ENCODE data around the gene DPYD.

Gene DPYD

DNA sequence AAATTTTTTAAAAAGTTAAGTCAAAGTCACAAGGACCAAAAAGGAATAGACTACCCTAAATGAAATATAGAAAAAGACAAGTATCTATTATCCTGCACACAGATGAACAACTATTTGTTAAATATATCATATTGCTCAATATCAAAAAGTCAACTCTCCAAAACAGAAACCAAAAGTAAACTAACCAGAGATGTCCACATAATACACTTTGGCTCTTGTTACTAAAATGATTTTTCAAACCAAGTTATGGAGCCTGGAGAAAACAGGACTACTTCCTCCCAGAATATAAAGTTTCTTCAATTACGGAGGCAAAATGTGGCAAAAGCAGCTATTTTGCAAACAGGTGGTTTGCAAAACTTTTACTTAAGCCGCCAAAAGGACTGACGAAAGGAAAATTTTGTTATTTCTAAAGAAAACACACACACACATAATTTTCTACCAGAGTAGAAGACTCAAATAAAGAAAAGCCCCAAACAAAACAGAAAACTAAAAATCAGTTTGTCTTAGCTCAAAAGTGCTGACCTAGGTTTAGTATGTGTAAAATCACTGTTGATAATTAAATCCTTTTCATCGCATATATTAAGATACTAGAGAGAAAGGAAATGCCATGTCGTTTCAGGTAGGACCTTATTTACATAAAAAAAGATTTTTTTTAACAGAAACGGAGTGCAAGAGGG, 1.1 kb downstream of the DPYD start:
- DNase-seq: peak; percentile 2 to 20
- TF ChIP-seq POLR2A (IDR thresholded peaks at IDR 0.05; ENCODE audit: low read length) (no peak), GATA1 (IDR thresholded peaks at IDR 0.05; ENCODE audit: low read depth, low read length) (no peak)

DNA sequence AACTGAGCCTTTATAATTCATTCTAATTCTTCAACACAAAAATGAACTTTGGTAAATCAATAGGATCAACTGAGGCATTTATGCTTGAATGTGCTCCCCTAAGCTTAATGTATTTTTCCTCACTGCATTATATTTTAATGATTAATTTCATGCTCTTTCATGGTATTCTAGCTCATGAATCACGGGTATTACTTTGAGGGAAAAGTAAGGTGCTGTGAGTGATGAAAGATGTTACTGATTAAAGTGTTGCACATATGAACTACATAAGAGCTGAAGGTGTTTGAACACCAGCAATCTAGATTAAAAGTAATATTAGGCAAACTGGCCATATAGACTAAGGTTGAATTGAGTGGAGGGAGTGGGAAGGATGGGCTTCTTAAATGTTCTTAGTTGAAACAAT, 1.9 kb downstream of the DPYD start:
- TF ChIP-seq GATA1 (IDR thresholded peaks at IDR 0.05; ENCODE audit: low read depth, low read length) (no peak), POLR2A (IDR thresholded peaks at IDR 0.05; ENCODE audit: low read length) (no peak)
- DNase-seq: no peak

DNA sequence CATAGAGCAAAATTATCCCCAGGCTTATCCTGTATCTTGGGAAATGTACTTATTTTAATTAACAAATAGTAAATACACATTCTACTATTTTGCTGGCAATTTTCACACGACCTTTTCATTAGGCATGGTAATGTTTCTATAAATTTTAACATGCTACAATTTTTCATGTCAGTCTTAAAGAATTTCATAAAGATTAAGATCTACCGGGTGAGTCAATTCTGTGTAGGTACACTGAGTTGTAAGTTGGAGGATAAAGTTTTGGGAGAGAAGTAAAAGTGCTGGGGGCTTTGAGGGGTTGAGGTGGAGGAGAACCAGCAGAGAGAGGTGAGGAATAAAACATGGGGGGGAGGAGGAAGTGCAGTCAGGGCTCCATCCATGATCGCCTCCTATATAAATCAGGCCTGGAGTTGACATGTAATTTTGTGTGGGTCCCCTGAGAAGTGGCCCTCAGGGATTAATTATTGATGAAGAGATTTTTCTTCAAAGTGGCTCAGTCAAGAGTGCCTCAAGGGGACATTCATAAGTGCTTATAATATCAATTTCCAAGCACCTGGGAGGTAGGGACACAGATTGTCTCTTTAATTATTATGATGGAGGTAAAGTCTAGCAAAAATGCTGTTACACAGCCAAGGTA, 7.2 kb downstream of the DPYD start:
- no peak for DNase-seq
- TF ChIP-seq GATA1 (IDR thresholded peaks at IDR 0.05; ENCODE audit: low read depth, low read length) (no peak), POLR2A (IDR thresholded peaks at IDR 0.05; ENCODE audit: low read length) (no peak)

DNA sequence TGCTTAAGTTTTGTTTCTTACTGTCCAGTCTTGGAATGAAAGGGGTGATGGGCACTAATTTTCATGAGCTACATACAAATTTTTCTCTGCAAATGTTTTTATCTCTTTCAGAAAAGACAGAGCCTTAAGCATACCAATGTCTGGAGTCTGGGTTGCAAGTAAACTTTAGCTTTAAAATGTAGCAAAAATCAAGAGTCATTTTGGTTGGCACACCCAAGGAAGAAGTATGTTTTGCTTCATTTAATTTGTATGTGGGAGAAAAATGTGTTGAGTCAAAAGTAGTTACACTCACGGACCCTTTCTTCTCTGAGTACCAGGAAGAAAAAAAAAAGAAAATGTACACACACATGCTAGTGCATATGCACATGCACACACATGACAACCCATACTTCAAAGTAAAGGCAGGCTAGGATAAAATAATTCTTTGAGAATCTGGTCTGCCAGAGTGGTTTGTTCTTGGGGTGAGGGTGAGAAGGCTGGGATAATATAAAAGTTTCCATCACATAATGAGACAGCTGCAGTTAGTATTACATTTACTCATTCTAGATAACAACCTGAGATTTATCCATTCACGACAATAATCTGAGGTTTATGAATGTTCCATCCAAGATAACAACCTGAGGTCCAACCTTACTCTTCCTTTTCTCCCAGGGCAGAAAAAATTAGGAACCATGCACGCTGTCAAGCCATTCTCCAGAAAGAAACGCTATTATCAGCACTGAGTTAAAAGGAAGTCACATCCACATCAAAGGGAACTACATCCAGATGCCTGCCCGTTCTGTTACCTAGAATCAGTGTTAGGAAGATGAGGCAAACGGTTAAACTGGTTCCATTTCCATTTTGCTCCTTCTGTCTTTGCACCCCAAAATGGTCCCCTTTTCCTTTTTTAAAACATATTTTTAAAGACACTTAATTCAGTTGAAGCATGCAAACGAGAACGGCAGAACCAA, 9.3 kb downstream of the DPYD start:
- no peak for TF ChIP-seq GATA1 (IDR thresholded peaks at IDR 0.05; ENCODE audit: low read depth, low read length)
- no peak for TF ChIP-seq POLR2A (IDR thresholded peaks at IDR 0.05; ENCODE audit: low read length)
- DNase-seq: no peak

DNA sequence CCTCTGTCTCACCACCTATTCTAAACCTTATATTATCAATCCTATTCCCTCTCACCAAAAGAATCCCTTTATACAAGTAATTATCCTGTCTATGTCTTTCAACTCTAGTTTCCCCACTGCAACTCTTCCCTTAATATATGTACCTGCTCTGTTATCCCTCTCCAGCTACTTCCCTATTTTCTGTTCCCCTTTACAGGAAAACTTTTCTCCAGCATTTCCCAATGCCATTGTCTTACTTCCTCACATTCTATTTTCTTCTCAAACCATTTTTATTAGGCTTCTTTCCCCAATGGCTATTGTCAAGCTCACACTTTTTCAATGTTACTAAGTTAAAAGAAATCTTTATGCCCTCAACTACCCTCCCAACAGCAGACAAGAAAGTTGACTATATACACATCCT, 11.6 kb downstream of the DPYD start:
- no peak for DNase-seq
- no peak for TF ChIP-seq POLR2A (IDR thresholded peaks at IDR 0.05; ENCODE audit: low read length)
- TF ChIP-seq GATA1 (IDR thresholded peaks at IDR 0.05; ENCODE audit: low read depth, low read length): no peak

DNA sequence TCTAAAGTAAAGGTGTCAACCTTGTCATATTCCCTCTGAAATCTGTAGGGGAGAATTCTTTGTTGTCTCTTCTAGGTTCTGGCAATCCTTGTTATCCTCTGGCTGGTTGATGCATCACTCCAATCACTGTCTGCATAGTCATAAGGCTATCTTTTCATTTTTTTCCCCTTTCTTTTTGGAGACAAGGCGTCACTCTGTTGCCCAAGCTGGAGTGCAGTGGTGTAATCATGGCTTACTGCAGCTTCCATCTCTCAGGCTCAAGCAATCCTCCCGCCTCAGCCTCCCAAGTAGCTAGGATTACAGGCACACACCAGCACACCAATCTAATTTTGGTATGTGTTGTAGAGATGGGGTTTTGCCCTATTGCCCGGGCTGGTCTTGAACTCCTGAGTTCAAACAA, 12.9 kb downstream of the DPYD start:
- no peak for DNase-seq
- no peak for TF ChIP-seq POLR2A (IDR thresholded peaks at IDR 0.05; ENCODE audit: low read length)
- TF ChIP-seq GATA1 (IDR thresholded peaks at IDR 0.05; ENCODE audit: low read depth, low read length): no peak

DNA sequence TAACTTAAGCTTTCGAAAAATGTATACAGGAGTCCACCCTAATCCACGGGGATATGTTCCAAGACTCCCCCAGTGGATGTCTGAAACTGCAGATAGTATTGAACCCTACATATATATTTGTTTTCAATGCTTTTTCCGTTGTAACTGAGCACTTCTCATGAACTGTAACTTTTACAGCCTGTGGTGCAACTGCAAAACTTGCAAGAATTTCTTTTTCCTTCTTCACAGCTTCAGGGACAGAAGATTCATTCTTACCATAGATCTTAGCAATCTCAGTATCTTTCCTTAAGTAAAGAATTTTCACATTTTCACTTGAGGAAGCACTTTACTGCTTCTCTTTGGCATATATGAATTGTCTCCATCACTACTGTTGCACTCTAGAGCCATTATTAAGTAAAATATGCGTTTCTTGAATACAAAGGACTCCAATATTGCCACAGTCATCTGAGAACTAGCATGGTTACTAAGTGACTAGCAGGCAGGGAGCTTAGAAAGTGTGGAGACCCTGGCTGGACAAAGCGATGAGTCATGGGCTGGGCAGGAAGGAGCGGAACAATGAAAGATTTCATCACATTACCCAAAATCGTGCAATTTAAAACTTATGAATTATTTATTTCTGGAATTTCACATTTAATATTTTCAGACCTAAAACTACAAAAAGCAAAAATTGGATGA, 14.1 kb downstream of the DPYD start:
- TF ChIP-seq POLR2A (IDR thresholded peaks at IDR 0.05; ENCODE audit: low read length) (no peak), GATA1 (IDR thresholded peaks at IDR 0.05; ENCODE audit: low read depth, low read length) (no peak)
- no peak for DNase-seq

DNA sequence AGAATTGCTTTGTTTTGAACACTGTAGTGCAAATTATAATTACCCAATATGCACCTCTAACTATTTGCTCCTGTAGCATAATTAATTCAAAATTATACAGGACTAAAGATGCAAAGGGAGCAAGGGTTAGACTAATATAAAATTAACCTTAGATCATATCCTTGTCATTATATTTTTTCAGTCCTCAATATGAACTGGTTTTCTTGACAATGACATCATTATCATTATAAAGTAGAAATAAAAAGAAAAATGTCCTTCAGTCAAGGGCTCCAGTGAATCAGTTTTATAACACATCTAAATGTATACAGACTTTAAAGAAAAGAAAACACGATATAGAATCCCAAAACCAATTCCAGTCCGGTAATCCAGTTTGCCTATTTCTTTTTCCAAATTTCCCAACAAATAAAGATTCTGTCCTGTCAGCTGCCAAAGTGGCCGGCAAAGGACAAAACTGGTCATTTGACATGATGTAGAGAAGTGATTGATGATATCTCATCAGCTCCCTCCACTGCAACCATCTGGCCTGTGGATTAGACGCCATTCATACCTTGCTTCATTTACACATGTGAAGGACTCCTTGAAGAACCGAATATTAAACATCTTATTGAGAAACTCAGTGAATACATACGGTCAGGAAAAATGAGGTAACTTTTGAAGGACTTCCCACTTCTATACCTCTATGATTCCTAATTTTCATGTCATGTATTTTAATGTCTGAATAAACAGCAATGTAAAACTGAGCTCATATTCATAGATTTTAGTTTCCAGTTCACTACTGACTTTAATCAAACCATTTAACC, 15.5 kb downstream of the DPYD start:
- TF ChIP-seq GATA1 (IDR thresholded peaks at IDR 0.05; ENCODE audit: low read depth, low read length) (no peak), POLR2A (IDR thresholded peaks at IDR 0.05; ENCODE audit: low read length) (no peak)
- no peak for DNase-seq

DNA sequence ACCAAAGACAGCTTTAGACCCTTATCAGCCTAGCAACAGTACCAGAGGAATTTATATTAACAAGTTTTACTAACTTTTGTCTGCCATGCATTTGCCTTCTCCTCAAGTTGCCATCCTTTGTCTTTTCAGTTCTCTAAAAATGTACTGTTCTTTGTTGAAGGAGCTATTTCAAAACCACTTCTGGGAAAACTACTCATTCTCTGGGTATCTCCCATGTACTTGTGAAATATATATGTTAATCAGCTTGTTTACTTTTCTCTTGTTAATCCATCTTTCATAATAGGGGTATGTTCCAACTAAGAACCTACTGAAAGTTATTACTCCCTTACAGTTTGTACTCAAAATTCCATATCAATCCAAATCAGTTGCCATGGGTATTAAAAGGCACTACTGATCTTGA, 16.3 kb downstream of the DPYD start:
- TF ChIP-seq GATA1 (IDR thresholded peaks at IDR 0.05; ENCODE audit: low read depth, low read length): no peak
- TF ChIP-seq POLR2A (IDR thresholded peaks at IDR 0.05; ENCODE audit: low read length): no peak
- no peak for DNase-seq

DNA sequence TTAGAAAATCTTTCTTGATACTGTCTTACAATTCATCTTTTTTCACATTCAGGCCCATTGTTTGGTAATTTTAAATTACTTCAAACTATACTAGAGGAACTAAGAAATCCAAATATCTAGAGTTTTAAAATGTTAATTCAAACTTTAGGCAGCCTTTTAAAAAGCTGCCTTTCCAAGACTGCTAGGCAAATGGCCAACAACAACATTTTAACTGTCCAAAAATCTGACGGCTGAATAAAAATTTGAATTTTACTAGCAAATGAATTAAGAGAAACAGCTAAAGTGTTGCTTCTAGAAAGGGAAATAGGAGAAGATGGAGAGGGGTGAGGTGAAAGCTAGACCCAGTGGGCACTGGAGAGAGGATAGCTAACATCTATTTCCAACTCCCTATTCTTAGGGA, 17.2 kb downstream of the DPYD start:
- no peak for DNase-seq
- no peak for TF ChIP-seq POLR2A (IDR thresholded peaks at IDR 0.05; ENCODE audit: low read length)
- TF ChIP-seq GATA1 (IDR thresholded peaks at IDR 0.05; ENCODE audit: low read depth, low read length): no peak

DNA sequence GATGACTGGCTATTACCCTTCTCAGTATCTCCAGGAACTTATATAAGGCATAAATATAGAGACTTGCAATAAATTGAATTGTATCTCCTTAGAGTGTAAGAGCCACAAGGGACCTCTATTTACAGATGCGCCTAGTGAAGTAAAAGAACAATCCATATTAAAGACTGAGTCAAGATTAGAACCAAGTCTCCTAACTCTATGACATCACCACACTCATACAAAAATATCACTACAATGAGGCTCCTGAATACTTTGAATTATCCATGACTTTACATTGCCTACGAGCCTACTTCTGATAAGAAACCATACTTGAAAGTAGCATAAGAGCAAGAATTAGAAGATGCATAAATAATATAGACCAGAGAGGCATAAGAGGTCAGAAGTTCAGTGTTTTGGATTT, 18.8 kb downstream of the DPYD start:
- DNase-seq: no peak
- TF ChIP-seq GATA1 (IDR thresholded peaks at IDR 0.05; ENCODE audit: low read depth, low read length) (no peak), POLR2A (IDR thresholded peaks at IDR 0.05; ENCODE audit: low read length) (no peak)

DNA sequence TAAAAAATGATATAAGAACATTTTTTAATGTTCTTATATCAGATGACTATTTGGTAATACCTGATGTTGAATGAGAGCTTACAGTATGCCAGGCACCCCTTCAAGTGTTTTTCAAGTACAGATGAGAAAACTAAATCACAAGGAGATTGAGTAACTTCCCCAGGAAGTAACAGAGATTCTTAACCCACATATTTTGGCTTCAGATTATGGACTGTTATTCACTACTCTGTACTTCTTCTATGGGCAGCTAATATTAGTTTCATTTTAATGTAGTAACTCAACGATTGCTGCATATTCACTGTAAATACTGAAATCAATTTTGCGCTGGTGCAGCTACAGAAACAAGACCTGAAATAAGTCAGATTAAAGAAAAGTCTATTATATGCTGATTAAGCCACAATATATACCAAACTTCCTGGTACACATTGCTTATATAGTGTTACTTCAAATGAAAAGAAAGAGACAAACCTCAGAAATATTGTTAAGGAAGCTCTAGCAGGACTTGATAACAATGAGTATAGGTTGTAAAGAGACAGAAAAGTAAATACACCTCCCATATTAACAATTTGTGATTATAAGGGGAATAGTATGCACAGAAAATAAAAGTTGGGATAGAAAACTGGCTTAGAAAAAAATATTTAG, 19.7 kb downstream of the DPYD start:
- TF ChIP-seq GATA1 (IDR thresholded peaks at IDR 0.05; ENCODE audit: low read depth, low read length) (no peak), POLR2A (IDR thresholded peaks at IDR 0.05; ENCODE audit: low read length) (no peak)
- no peak for DNase-seq

DNA sequence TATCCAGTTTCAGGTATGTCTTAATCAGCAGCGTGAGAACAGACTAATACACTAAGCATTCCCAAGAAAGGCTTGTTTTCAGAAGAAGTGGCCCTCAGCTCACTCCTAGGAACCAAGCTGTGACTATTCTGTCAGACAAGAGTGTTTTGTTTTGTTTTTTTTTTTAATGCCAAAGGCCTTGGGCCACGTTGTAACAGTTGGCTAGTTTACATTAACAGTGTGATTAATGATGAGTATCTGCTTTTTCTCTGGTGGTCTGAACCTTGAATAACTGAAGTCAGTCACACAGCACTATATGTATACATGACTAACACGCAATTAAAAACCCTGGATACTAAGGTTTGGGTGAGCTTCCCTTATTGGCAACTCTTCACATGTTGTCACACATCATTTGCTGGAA, 21.9 kb downstream of the DPYD start:
- TF ChIP-seq GATA1 (IDR thresholded peaks at IDR 0.05; ENCODE audit: low read depth, low read length) (no peak), POLR2A (IDR thresholded peaks at IDR 0.05; ENCODE audit: low read length) (no peak)
- no peak for DNase-seq
